SU-DHL-6 (cell line): ENCODE results near the gene DPY19L1.

ENCODE experiments used
- CTCF ChIP-seq: fragments of 200-600 bp; sonication (generic); IDR thresholded peaks from one replicate; pipeline ENCODE4 v1.5.1; 2017; ENCODE audit warnings: antibody characterized with exemption, mild to moderate bottlenecking, low read length, moderate library complexity; ENCODE audit not compliant: insufficient read depth, poor library complexity, severe bottlenecking
- EZH2phosphoT487 ChIP-seq: fragments of 200-600 bp; sonication (generic), shearing (Covaris generic); conservative IDR thresholded peaks from 2 replicates; pipeline ENCODE4 v1.6.1; 2018; ENCODE audit warnings: mild to moderate bottlenecking, antibody characterized with exemption, low read length, moderate library complexity, mixed read lengths

- TF ChIP-seq CTCF (no peak), EZH2phosphoT487 (no peak)
Observed at GRCh38 chr7:34886856-34887255, 150.4 kb downstream of the DPY19L1 start.
